GM15510 (cell line): ENCODE results near the gene CSH1.
"Not testable (repeated sequence)": the region's sequence is repeated elsewhere in the genome, so short reads cannot be mapped to it uniquely, and the experiment has no call there.

Experiments used
- POLR2A ChIP-seq: IDR thresholded peaks from 3 replicates; pipeline ENCODE4 v1.6.1; 2011; ENCODE audit warnings: borderline replicate concordance; ENCODE audit not compliant: insufficient read length; ENCODE audit errors: extremely low read depth

The CSH1 gene

DNA sequence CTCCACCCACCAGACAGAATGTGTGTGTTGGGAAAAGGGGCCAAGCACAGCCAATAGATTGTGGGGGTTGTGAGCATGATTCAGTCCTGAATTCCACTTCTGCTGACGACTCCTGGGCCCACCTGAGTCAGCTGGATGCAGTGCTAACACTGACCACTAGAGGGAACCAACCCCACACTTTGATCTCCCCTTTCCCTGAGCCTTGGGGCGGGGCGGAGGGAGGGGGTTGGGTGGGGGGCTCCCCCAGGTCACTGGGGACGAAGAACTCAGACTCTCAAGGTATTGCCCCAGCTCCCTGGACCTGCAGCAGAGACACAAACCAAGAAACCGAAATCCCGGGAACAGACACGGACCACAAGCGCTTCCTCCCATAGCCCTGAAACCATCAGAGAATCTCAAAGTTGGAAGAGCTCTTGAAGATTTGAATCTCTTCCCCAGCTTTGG lies 15.3 kb upstream of the CSH1 start:
- no peak for TF ChIP-seq POLR2A

DNA sequence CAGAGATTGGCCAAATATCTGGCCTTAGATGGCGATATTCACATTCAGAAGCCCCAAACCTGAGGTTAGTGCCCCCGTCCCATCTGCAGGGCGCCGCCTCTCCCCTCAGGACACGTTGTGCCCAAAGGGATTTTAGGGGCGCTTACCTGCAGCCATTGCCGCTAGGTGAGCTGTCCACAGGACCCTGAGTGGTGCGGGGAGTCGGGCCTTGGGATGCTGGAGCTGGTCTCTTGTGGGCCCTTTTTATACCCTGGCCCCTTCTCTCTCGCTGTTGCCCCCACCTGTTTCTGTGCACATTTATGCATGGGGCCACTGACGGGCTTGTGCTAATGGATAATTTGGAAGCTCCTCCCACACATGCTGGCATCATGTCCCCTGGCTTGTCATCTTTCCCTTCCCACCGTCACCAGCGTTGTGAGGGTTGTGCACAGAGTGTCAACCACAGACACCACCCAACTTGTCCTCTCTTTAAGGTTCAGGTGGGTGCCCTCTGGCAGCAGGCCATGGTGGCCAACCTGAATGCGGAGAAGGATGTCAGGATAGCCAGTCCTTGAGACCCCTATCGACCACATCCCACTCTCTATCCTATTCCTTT lies 14.8 kb upstream of the CSH1 start, which contains the start of gene CSHL1:
CSHL1 (minus strand) TSS at position 218 of the 595 bp plus-strand sequence; CDS start at position 156, 62 bp downstream.
- no peak for TF ChIP-seq POLR2A

DNA sequence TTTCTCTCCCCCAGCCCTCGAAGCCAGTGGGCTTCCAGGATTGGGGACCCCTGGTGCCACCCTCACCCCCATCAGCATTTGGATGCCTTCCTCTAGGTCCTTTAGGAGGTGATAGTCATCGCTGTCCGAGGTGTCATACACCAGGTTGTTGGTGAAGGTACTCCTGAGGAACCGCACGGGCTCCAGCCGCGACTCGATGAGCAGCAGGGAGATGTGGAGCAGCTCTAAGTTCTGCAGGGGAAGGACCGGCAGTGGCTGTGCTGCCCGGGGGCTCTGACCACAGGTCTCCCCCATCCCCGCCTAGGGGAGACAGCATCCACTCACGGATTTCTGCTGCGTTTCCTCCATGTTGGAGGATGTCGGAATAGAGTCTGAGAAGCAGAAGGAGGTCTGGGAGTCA lies 13.7 kb upstream of the CSH1 start:
- TF ChIP-seq POLR2A = no peak

DNA sequence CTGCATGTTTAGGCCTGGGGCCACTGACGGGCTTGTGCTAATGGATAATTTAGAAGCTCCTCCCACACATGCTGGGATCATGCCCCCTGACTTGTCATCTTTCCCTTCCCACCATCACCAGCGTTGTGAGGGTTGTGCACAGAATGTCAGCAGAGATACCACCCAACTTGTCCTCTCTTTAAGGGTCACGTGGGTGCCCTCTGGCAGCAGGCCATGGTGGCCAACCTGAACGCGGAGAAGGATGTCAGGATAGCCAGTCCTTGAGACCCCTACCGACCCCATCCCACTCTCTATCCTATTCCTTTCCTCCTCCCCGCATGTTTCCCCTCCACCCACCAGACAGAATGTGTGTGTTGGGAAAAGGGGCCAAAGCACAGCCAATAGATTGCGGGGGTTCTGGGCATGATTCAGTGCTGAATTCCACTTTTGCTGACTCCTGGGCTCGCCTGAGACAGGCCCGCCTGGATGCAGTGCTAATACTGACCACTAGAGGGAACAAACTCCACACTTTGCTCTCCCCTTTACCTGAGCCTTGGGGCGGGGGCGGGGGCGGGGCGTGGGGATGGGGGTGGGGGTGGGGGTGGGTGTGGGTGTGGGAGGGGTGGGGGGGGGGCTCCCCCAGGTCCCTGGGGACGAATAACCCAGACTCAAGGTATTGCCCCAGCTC lies 14.3 kb downstream of the CSH1 start, which contains the start of gene GH2:
GH2 (minus strand) TSS at position 10 of the 667 bp plus-strand sequence. CDS start 143 bp downstream, outside the sequence.
- no peak for TF ChIP-seq POLR2A

DNA sequence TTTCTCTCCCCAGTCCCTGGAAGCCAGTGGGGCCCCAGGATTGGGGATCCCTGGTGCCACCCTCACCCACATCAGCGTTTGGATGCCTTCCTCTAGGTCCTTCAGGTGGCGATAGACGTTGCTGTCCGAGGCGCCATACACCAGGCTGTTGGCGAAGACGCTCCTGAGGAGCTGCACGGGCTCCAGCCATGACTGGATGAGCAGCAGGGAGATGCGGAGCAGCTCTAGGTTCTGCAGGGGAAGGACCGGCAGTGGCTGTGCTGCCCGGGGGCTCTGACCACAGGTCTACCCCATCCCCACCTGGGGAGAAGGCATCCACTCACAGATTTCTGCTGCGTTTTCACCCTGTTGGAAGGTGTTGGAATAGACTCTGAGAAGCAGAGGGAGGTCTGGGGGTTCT lies 15.7 kb downstream of the CSH1 start:
- TF ChIP-seq POLR2A = no peak

DNA sequence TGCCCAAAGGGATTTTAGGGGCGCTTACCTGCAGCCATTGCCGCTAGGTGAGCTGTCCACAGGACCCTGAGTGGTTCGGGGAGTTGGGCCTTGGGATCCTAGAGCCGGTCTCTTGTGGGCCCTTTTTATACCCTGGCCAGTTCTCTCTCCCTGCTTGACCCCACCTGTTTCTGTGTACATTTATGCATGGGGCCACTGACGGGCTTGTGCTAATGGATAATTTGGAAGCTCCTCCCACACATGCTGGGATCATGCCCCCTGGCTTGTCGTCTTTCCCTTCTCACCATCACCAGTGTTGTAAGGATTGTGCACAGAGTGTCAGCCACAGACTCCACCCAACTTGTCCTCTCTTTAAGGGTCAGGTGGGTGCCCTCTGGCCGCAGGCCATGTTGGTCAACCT lies 22.8 kb downstream of the CSH1 start, which contains the start of gene CSH2:
CSH2 (minus strand) TSS at position 101 of the 400 bp plus-strand sequence; CDS start at position 38, 63 bp downstream.
- TF ChIP-seq POLR2A = not testable (repeated sequence)

DNA sequence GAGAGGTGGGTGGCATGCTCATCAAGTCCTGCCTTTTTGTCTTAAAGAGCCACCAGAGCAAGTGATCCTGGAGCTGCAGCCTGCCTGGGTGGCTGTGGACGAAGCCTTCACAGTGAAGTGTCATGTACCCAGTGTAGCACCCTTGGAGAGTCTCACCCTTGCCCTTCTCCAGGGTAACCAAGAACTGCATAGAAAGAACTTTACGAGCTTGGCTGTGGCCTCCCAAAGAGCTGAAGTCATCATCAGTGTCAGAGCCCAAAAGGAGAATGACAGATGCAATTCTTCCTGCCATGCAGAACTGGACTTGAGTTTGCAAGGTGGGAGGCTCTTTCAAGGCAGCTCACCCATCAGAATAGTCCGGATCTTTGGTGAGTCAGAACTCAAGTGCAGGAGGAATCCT lies 37.1 kb downstream of the CSH1 start:
- no peak for TF ChIP-seq POLR2A

DNA sequence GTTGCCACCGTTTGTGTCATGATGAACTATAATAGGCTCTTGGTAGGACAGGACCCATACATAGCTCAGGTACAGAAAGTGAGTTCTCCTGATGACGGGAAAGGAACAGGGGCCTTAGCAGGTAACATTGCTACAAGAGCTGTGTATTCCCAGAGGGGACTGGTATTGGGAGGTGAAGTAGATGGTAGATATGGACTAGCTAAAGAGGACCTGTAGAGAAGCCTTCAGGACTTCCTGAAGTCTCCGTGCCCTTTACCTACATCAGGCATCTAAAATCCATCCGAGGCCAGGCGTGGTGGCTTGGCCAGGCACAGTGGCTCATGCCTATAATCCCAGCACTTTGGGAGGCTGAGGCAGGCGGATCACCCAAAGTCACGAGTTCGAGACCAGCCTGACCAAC lies 41.2 kb downstream of the CSH1 start:
- no peak for TF ChIP-seq POLR2A

DNA sequence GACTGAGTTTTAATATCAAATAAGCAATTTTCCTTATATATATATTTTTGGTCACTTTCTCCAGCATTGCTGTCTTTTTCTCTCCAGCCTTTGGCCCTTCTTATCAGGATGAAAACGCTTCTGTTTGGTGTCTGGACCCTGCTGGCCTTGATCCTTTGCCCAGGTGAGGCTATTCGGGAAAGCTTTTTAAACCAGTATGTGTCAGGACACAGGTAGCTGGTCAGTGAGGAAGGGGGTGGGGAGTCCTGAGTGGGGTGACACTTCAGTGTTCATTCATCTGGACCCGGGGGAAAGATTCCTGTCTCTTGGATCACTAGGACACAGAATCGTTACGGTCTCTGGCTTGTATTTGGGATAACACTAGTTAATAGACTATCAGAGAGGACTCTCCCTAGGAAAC lies 41.7 kb downstream of the CSH1 start:
- no peak for TF ChIP-seq POLR2A

DNA sequence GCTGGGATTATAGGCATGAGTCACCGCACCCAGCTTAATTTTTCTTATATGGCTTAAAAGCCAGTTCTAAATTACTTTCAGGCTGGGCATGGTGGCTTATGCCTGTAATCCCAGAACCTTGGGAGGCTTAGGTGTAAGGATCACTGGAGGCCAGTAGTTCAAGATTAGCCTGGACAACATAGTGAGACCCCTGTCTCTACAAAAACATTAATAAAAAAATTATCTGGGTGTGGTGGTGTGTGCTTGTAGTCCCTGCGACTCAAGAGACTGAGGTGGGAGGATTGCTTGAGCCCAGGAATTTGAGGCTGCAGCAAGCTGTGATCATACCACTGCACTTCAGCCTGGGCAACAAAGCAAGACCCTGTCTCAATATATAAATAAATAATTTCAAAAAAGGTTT lies 43.1 kb downstream of the CSH1 start:
- TF ChIP-seq POLR2A = no peak

DNA sequence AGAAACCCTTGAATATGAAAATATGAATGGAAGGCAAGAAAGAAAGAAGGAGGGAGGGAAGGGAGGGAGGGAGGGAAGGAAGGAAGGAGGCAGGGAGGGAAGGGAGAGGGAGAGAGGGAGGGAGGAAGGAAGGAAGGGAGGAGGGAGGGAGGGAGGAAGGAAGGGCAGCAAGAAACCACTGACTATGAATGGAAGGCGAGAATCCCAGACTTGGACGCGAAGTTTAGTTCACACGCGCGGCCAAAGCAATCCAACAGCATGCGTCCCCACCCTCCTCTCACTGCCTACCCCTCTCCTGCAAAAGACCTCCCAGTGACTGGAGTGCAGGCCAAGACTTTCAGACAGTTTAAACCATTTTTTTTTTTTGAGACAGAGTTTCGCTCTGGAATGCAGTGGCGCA lies 46.0 kb downstream of the CSH1 start:
- TF ChIP-seq POLR2A = no peak

DNA sequence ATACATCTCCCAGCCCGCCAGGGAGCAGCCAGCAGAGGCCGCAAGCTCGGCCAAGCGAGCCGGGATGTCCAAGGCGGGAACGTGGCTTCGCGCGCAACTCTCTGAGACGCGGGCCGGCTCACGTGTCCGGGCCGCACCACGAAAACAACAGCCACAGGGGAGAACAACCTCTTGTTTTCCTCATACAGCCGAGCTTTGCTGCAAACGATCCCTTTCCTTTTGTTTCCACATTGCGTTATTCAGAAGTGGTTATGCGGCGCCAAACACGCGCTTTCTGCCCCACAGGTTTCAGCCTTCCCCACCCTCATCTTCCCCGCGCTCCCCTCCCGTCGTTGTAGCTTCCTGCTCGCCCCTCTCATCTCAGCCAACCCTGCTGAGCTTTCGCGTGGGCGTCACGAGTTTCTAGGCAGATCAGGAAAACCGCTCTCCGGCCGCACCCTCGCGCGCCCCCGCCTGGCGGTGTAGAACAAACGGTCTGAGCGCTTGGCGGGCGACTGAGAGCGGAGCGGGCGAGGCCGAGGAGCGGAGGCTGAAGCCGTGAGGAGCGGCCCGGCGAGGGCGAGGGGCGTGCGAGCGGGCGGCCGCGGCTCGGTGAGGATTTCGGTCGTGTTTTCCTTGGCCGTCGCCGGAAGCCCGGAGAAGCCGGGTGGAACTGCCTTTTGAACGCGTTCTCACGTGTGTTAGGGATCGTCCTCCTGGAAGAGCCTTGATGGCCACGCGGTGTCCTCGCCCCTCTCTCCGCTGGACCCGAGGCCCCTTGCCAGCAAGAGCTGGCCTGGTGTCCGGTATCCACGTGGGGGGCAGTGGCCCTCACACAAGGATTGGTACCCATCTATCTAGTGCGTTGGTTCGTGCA lies 47.3 kb downstream of the CSH1 start:
- TF ChIP-seq POLR2A = peak; percentile 34

DNA sequence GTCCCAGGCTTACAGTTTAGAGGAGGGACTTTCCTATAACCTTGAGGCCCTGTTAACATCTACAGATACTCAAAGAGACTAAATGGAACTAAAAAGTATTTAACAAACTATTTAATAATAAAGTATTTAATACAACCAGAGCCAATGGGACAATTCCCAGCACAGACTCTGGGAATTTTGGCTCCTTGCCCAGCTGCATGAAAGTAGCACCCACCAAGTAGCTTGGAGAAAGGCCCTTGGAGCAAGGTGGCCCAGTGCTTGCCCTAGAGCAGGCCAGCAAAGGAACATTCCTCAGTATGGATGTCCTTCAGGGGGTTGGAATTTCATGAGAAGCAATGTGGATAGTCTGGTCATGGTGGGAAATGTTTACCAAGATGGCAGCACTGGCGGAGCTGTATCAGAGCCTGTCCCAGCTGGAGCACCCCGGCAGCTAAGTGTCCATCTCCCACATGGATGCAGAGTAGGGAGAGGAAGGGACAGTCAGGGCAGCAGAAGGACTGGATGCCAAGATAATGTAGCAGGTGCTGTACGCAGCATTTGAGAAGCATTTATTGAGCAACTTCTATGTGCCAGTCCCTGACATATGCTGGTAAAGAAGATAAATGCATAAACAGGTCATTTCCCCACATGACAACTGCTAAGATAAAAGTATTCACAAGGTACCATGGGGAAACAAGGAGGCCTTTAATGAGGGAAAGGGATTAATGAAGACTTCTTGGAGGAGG lies 48.7 kb downstream of the CSH1 start:
- TF ChIP-seq POLR2A = no peak

DNA sequence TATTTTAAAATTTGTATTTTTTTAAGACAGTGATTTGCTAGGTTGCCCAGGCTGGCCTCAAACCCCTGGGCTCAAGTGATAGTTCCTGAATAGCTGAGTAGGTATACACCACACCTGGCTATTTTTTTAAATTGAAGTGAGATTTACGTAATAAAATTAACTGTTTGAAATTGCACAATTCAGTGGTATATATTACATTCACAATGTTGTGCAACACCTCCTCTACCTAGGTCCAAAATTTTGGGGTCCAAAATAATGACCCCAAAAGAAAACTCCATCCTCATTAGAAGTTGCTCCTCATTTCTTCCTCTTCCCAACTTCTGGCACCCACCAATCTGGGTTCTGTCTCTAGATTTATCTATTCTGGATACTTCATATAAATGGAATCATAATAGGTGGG lies 50.9 kb downstream of the CSH1 start:
- TF ChIP-seq POLR2A = no peak
